Measurements from ENCODE around the gene CREB5. TPM values are rescaled to one million over a fixed set of nuclear protein-coding genes. Genes with fewer than 3 reads are reported as not detected.

CREB5 gene
- total RNA-seq, 2 experiments from 2014 or later = 0.19 to 0.22 TPM

- ChIA-PET CTCF (no interaction called here), POLR2A (no interaction called here)
- Histone ChIP-seq H3K4me1 (ENCODE audit: insufficient read depth, low read length) (no peaks in the 10 kb centered on the region), H3K4me3 (ENCODE audit: low read length) (no peak overlapping the region), H3K9me3 (ENCODE audit: control insufficient read depth in 1 of 2, insufficient read depth in 1 of 2, low read length in 2 of 2) (no peaks in the 10 kb centered on the region), H3K27ac (ENCODE audit: low read depth in 1 of 2, low read length in 2 of 2) (no peak overlapping the region), H3K27me3 (ENCODE audit: control insufficient read depth in 1 of 2, insufficient read depth in 2 of 2, low read length in 2 of 2) (no peaks in the 10 kb centered on the region), H3K36me3 (ENCODE audit: insufficient read depth, low read length) (no peaks in the 10 kb centered on the region)
- Mint-ChIP-seq H3K27me3 (peaks cover 11% of the 10 kb centered on the region), H3K27ac (no peak overlapping the region), H3K36me3 (ENCODE audit: low read depth) (no peaks in the 10 kb centered on the region), H3K9me3 (no peaks in the 10 kb centered on the region), H3K4me3 (no peak overlapping the region), H3K4me1 (ENCODE audit: low read depth) (no peaks in the 10 kb centered on the region)
- intact Hi-C loops (cut with DNase I, micrococcal nuclease) = no loop called here
- no peak for TF ChIP-seq CTCF (IDR thresholded peaks at IDR 0.05)
- ATAC-seq (ENCODE audit: poor library complexity) (no peak), DNase-seq (no peak)
Measured at GRCh38 chr7:28588602-28589001, 176.3 kb downstream of the CREB5 start.

GRCh38 chr7:28591041-28591674 lies 178.8 kb downstream of the CREB5 start:
- ATAC-seq (ENCODE audit: poor library complexity) (no peak), DNase-seq (no peak)
- Mint-ChIP-seq H3K27me3 (no peaks in the 10 kb centered on the region), H3K4me3 (no peak overlapping the region), H3K27ac (no peak overlapping the region), H3K36me3 (ENCODE audit: low read depth) (no peaks in the 10 kb centered on the region), H3K9me3 (no peaks in the 10 kb centered on the region), H3K4me1 (ENCODE audit: low read depth) (no peaks in the 10 kb centered on the region)
- H3K9me3 ChIP-seq (ENCODE audit: control insufficient read depth in 1 of 2, insufficient read depth in 1 of 2, low read length in 2 of 2) = no peaks in the 10 kb centered on the region
- no peak overlapping the region for H3K4me3 ChIP-seq (ENCODE audit: low read length)
- TF ChIP-seq CTCF (IDR thresholded peaks at IDR 0.05) = no peak
- no peaks in the 10 kb centered on the region for H3K4me1 ChIP-seq (ENCODE audit: insufficient read depth, low read length)
- no peaks in the 10 kb centered on the region for H3K27me3 ChIP-seq (ENCODE audit: control insufficient read depth in 1 of 2, insufficient read depth in 2 of 2, low read length in 2 of 2)
- intact Hi-C loops (cut with DNase I, micrococcal nuclease) = no loop called here
- no peak overlapping the region for H3K27ac ChIP-seq (ENCODE audit: low read depth in 1 of 2, low read length in 2 of 2)
- CTCF ChIA-PET = no interaction called here
- H3K36me3 ChIP-seq (ENCODE audit: insufficient read depth, low read length) = no peaks in the 10 kb centered on the region
- POLR2A ChIA-PET = no interaction called here

- ATAC-seq (ENCODE audit: poor library complexity) (no peak), DNase-seq (no peak)
- Mint-ChIP-seq H3K9me3 (no peaks in the 10 kb centered on the region), H3K27ac (no peak overlapping the region), H3K4me1 (ENCODE audit: low read depth) (no peaks in the 10 kb centered on the region), H3K4me3 (no peak overlapping the region), H3K27me3 (no peaks in the 10 kb centered on the region), H3K36me3 (ENCODE audit: low read depth) (no peaks in the 10 kb centered on the region)
- Histone ChIP-seq H3K27ac (ENCODE audit: low read depth in 1 of 2, low read length in 2 of 2) (no peak overlapping the region), H3K9me3 (ENCODE audit: control insufficient read depth in 1 of 2, insufficient read depth in 1 of 2, low read length in 2 of 2) (no peaks in the 10 kb centered on the region), H3K27me3 (ENCODE audit: control insufficient read depth in 1 of 2, insufficient read depth in 2 of 2, low read length in 2 of 2) (no peaks in the 10 kb centered on the region), H3K4me1 (ENCODE audit: insufficient read depth, low read length) (no peaks in the 10 kb centered on the region), H3K36me3 (ENCODE audit: insufficient read depth, low read length) (no peaks in the 10 kb centered on the region), H3K4me3 (ENCODE audit: low read length) (no peak overlapping the region)
- no peak for TF ChIP-seq CTCF (IDR thresholded peaks at IDR 0.05)
- intact Hi-C loops (cut with DNase I, micrococcal nuclease) = no loop called here
- ChIA-PET POLR2A (no interaction called here), CTCF (no interaction called here)
Measured at GRCh38 chr7:28591725-28592349, 179.5 kb downstream of the CREB5 start.
